ENCODE results near the gene MED9.

MED9 gene

GRCh38 chr17:17491546-17491988 lies 14.8 kb downstream of the MED9 start:
- no peak for DNase-seq

- no peak for DNase-seq
These were observed 15.3 kb downstream of the MED9 start for GRCh38 chr17:17492085-17492484.

GRCh38 chr17:17492571-17492970 lies 15.8 kb downstream of the MED9 start:
- DNase-seq: no peak

GRCh38 chr17:17493249-17493985 lies 16.6 kb downstream of the MED9 start:
- no peak for DNase-seq

- no peak for DNase-seq
These were observed 17.2 kb downstream of the MED9 start for GRCh38 chr17:17493986-17494466.

GRCh38 chr17:17494499-17494869 lies 17.7 kb downstream of the MED9 start:
- no peak for DNase-seq

GRCh38 chr17:17494870-17495535 lies 18.2 kb downstream of the MED9 start:
- DNase-seq: peak in 1 of 5 experiments; percentile 39

GRCh38 chr17:17495536-17496188 lies 18.9 kb downstream of the MED9 start:
- peak in 1 of 5 experiments; percentile 39 for DNase-seq

GRCh38 chr17:17496189-17497064 lies 19.6 kb downstream of the MED9 start, which contains the start of gene RASD1:
TSS of gene RASD1 (minus strand) at chr17:17496395. CDS start at chr17:17496181, 214 bp downstream.
- DNase-seq: peak; percentile 61 to 82 (median 70)

- DNase-seq: no peak
These were observed 20.5 kb downstream of the MED9 start for GRCh38 chr17:17497065-17497844.

- DNase-seq: no peak
These were observed 21.2 kb downstream of the MED9 start for GRCh38 chr17:17497845-17498520.

- DNase-seq: no peak
These were observed 22.0 kb downstream of the MED9 start for GRCh38 chr17:17498606-17499301.

GRCh38 chr17:17499402-17500145 lies 22.8 kb downstream of the MED9 start:
- DNase-seq: no peak

GRCh38 chr17:17500999-17501605 lies 24.3 kb downstream of the MED9 start:
- no peak for DNase-seq

GRCh38 chr17:17502741-17503565 lies 26.2 kb downstream of the MED9 start:
- DNase-seq: no peak

GRCh38 chr17:17503566-17504130 lies 26.8 kb downstream of the MED9 start:
- DNase-seq: no peak

GRCh38 chr17:17504341-17505140 lies 27.7 kb downstream of the MED9 start:
- DNase-seq: no peak

All from T-helper 2 cell (primary cell).